ENCODE results near the gene PRLH. TPM values are rescaled to one million over a fixed set of nuclear protein-coding genes. Genes with fewer than 3 reads are reported as not detected.

The PRLH gene
- total RNA-seq, 1 experiment from 2014 or later = not detected

DNA sequence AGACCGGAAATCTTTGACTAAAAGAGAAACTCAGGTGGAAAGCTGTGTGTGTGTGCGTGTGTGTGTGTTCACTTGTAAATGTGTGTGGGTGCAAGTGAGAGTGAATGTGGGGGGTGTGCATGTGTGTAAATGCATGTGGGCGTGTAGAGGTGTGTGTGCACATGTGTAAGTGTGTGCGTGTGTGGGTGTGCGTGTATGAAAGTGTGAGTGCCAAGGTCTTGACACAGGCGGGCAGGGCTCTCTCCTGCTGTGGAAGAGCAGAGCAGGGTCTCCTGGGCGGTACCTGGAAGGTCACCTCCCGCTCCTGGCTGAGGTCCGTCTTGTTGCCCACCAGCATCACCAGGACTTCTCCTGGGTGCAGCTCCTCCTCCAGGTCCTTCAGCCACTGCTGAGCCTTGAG, 10.6 kb downstream of the PRLH start:
- no peak overlapping the region for H3K4me3 ChIP-seq
- H3K9me3 ChIP-seq (replicated peaks) = no peaks in the 10 kb centered on the region
- H3K4me1 ChIP-seq = peaks cover 16% of the 10 kb centered on the region
- no peaks in the 10 kb centered on the region for H3K27me3 ChIP-seq
- DNase-seq = no peak
- H3K36me3 ChIP-seq = no peaks in the 10 kb centered on the region
- H3K27ac ChIP-seq = peak overlapping the region; percentile 20; the same call in 1 of the 2 replicates

DNA sequence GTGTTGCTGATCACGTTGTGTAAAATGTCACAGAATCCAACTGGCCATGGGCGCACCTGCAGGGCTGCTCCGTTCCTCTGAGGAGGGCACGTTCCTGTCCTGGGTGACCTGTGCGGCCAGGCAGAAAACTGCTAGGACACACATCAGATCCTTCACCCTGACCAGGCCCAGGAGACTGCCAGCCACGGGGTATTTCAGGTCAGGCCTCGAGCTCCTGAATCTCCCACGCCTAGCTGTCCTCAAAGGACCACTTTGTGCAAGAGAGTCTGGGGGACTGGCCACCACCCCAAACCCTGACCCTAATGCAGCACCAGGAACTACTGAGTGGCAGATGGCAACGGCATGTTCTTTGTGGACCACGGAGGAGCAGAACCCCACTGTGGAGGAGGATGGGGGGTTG, 11.1 kb downstream of the PRLH start:
- Histone ChIP-seq H3K4me3 (no peak overlapping the region), H3K27ac (no peak overlapping the region), H3K27me3 (no peaks in the 10 kb centered on the region), H3K4me1 (peaks cover 15% of the 10 kb centered on the region), H3K9me3 (replicated peaks) (no peaks in the 10 kb centered on the region), H3K36me3 (no peaks in the 10 kb centered on the region)
- DNase-seq = no peak

DNA sequence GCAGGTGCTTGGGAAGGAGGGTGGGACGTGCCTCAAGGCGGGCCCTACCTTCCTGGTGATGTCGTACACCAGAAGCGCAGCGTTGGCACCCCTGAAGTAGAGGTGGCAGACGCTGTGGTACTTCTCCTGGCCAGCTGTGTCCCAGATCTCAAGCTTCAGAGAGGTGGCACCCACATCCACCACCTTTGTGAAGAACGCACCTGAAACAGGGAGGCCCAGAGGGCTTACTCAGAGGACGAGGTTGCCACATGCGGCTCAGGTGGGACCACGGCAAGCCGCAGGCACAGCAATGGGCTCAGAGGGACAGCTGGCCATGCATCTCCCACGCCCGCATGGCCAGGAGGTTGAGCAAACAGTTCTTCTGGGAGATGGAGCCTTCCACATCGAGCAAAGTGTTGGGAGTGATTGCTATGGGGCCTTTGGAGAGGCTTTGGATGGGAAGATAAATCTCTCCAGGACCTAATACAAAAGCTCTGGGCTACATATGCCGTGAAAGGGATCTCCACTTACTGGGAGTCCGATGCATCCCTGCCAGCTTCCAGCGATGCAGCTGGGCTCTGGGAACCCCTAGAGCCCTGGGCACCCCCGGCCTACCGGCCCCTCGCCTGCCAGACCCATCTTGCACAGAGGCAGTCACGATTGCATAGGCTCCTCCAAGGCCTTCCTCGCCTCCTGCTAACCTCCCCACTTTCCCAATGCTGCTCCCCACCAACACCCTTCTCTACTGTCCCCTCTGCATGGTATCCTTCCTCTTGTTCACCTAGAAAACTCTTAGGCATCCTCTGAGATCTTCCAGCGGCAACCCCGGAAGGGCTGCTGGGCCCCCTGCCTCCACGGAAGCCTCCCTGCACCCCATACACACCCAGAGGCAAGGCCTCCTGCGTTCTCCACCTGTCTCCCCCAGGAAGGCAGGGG, 11.8 kb downstream of the PRLH start:
- no peak overlapping the region for H3K27ac ChIP-seq
- H3K36me3 ChIP-seq = no peaks in the 10 kb centered on the region
- peaks cover 13% of the 10 kb centered on the region; the same call in 1 of the 2 replicates for H3K4me1 ChIP-seq
- DNase-seq = no peak
- H3K9me3 ChIP-seq (replicated peaks) = no peaks in the 10 kb centered on the region
- no peak overlapping the region for H3K4me3 ChIP-seq
- no peaks in the 10 kb centered on the region for H3K27me3 ChIP-seq

DNA sequence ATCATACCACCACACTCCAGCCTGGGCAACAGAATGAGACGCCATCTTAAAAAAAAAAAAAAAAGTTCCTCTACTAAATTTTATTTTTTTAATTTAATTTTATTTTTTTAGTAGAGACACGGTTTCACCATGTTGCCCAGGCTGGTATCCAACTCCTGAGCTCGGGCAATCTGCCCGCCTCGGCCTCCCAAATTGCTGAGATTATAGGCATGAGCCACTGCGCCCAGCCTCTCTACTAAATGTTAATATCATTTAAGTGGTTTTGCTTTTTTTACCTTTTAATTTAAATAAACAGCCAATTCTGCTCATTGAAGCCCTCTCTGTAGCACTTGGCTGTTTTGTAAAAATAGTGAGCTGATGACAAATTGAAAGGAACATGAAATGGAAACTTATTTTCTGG, 15.0 kb downstream of the PRLH start:
- H3K27me3 ChIP-seq = no peaks in the 10 kb centered on the region
- no peak for DNase-seq
- H3K27ac ChIP-seq = no peak overlapping the region
- H3K4me1 ChIP-seq = peaks cover 14% of the 10 kb centered on the region; the same call in 1 of the 2 replicates
- no peak overlapping the region for H3K4me3 ChIP-seq
- no peaks in the 10 kb centered on the region for H3K9me3 ChIP-seq (replicated peaks)
- H3K36me3 ChIP-seq = no peaks in the 10 kb centered on the region

DNA sequence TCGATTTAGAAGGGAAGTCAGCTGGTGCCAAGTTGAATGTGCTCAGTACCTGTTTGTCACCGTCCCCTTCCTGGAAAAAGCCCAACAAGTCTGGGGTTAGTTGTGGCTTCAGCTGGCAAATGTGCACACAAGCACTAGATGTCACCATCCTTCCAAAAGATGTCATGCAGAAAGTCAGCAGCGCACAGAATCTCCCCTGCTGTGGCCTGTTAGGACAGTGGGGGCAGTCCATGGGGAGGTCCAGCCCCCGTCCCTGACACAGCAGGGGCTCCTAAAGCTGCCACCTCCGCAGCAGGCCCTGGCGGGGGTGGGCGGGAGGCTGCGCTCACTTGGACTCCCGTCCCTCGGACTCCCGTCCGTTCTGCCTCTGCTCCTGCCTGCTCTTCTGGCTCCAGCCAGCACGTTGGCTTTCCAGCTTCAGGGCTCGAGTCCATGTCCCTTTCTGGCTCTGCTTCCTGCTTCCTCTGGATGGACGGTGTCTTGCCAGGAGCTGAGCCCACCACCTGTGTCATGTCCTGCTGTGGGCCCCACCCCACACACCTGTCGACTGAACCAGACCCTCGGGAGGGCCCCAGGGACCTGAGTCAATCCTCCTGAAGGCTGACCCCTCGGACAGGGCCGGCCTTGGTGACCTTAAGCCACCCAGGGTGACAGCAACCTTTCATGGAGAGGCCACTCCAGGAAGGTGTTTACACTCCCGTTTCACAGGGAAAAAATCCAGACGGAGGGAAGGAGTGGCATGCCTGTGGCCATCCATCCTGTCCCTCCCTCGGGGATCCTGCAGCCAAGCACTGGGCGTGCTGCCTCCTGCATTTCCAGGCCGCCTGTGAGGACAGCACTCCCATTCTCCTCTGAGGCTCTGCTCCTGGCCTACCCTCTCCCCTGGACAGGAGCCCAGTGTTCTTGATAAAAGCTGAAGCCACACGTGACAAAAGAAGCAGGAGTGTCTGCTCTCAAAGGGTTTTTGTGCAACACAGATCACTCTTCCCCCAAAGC, 15.7 kb downstream of the PRLH start:
- Histone ChIP-seq H3K27ac (peak overlapping the region; percentile 31), H3K27me3 (no peaks in the 10 kb centered on the region), H3K9me3 (replicated peaks) (no peaks in the 10 kb centered on the region), H3K36me3 (no peaks in the 10 kb centered on the region), H3K4me1 (peaks cover 14% of the 10 kb centered on the region; the same call in 1 of the 2 replicates), H3K4me3 (peak overlapping the region; percentile 43)
- peak; percentile 87 to 91 for DNase-seq

DNA sequence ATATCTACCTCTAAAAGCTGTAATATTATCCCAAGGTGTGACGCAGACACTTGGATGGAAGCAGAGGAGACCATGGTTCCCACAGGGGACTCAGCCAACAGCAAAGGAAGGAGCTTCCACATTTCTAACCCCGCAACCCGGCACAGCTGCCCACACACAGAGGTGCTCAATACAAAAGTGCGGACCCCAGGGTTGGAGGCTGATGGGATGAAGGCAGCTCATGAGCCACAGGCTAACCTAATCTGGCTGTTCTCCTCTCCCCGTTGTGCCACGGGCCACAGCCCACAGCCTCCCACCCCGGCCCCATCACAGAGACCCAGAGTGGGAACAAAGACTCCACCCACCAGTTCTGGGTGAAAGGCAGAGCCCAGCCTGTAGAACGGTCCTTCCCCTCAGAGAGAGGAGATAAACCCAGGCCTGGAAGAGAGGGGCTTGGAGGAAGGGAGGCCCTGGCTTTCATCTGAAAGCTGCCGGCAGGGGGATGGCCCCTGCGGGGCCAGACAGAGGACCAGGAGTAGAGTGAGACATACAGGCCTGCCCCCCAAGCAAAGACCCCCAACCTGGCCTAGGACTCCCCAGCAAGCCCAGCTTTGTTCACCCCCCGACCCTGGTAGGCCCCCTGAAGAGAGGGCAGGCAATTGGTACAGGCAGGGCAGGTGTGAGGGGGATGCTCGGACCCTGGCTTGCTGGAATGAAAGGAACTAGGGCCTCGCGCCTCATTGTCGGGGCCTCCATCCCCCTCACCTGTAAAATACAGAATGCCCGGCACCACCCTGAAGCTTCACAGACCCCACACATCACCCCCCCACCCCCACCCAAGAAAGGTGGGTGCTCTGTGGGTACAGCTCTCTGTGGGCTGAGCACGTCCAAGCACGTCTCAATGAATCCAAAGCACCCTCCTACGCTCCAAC, 17.3 kb downstream of the PRLH start:
- DNase-seq = no peak
- H3K27me3 ChIP-seq = no peaks in the 10 kb centered on the region
- H3K9me3 ChIP-seq (replicated peaks) = no peaks in the 10 kb centered on the region

DNA sequence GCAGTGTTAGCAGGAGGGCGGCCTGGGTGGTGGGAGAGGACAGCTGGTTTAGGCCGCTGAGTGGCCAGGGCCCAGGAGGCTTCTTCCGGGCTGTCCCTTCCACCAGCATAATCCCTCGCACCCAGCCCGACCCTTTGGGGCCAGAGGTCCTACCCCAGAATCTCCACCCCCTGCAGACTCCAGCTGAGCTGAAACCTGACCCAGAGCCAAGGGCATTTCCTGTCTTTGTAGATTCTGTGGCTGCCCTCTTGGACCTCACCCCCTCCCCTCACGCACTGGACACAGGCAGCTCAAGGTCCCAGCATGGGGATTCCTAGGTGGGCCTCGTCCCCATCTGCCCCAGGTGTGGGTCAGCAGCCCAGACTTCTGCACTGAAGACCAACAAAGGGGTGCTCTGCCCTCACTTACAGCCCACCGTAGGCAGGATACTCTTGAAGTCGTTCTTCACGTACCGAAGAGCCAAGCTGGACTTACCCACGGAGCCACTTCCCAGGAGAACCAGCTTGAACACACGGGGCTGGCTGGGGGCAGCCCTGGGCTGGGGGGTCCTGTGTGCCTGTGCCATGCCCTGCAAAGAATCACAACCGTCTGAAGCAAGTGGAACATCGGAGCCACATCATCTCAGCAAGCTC, 19.3 kb downstream of the PRLH start:
- no peaks in the 10 kb centered on the region for H3K9me3 ChIP-seq (replicated peaks)
- peaks cover 37% of the 10 kb centered on the region for H3K4me1 ChIP-seq
- H3K36me3 ChIP-seq = no peaks in the 10 kb centered on the region
- no peak overlapping the region for H3K27ac ChIP-seq
- peak in 1 of 2 experiments; percentile 46 for DNase-seq
- no peak overlapping the region for H3K4me3 ChIP-seq
- no peaks in the 10 kb centered on the region for H3K27me3 ChIP-seq

More for the DNA sequence above, 17.3 kb downstream of the PRLH start:
- no peak overlapping the region for H3K4me3 ChIP-seq
- H3K4me1 ChIP-seq = peaks cover 22% of the 10 kb centered on the region
- H3K27ac ChIP-seq = no peak overlapping the region
- no peaks in the 10 kb centered on the region for H3K36me3 ChIP-seq

DNA sequence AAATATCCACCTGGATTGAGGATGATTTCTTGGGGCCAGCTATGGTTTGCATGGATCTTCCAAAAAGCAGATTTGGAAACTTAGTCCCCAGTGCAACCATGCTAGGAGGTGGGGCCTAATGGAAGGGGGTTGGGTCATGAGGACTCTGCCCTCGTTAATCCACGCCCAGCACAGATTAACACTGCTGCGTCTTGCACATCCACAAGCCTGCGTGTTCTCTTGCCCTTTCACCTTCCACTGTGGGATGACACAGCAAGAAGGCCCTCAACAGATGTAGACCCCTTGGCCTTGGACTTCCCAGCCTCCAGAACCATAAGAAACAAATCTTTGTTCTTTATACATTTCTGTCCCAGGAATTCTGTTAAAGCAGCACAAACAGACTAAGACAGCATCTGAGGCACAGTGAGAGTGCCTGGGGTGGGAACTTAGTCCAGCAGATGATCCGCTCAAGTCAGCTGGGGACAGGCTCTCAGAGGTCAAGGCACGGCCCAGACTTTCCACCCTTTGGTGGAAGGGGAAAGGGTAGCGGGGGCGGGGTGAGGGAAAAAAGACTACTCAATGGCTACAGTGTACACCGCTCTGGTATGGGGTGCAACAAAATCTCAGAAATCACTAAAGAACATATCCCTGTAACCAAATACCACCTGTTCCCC, 21.8 kb downstream of the PRLH start:
- no peak overlapping the region for H3K4me3 ChIP-seq
- H3K9me3 ChIP-seq (replicated peaks) = no peaks in the 10 kb centered on the region
- no peaks in the 10 kb centered on the region for H3K27me3 ChIP-seq
- peaks cover 34% of the 10 kb centered on the region for H3K4me1 ChIP-seq
- H3K27ac ChIP-seq = peak overlapping the region; percentile 68
- H3K36me3 ChIP-seq = no peaks in the 10 kb centered on the region
- peak; percentile 73 to 74 for DNase-seq

DNA sequence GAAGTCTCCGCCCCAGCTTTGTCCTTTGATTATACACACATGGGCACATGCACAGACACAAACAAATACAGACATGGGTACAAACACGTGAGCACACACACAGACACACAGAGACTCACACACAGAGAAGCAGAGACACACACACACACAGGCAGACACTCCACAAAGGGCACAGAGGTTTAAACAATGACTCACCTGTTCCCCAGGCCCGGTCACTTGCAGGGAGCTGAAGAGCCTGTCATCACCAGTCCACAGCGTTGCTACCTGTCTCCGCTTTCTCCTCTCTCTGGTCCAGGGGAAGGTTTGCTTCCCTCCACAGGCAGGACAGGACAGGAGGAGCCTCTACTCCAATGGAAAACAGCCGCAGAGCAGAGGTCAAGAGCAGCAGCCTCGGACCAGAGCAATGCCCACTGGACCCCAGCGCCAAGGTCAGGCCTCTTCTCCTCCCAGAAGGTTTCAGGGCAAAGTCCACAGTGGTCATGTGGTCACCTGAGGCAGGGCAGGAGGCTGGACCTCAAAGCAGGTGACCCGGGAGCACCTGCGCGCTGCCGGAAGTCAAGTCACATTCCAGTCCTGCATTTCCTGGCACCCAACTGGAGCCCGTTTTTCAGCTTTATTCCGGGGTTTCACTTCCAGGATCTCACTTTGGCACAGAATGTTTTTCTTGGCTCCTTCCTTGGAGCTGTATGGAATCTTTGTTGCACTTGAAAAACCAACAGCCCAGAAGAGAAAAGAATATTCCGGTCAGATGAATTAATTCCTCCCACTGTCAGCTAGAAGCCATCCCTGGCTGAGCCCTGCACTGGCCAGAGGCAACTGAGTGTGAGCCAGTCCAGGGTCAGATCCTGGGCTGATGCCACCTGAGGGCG, 24.1 kb downstream of the PRLH start, which contains the start of gene RAB17:
Gene RAB17 (minus strand): TSS at position 463 of the 869 bp plus-strand sequence. CDS start 4,580 bp downstream, outside the sequence.
- Histone ChIP-seq H3K27me3 (no peaks in the 10 kb centered on the region), H3K4me3 (no peak within 1 kb of the TSS), H3K27ac (no peak within 1 kb of the TSS), H3K9me3 (replicated peaks) (no peaks in the 10 kb centered on the region), H3K4me1 (peaks cover 49% of the 10 kb centered on the region), H3K36me3 (no peaks in the 10 kb centered on the region)
- no peak for DNase-seq

DNA sequence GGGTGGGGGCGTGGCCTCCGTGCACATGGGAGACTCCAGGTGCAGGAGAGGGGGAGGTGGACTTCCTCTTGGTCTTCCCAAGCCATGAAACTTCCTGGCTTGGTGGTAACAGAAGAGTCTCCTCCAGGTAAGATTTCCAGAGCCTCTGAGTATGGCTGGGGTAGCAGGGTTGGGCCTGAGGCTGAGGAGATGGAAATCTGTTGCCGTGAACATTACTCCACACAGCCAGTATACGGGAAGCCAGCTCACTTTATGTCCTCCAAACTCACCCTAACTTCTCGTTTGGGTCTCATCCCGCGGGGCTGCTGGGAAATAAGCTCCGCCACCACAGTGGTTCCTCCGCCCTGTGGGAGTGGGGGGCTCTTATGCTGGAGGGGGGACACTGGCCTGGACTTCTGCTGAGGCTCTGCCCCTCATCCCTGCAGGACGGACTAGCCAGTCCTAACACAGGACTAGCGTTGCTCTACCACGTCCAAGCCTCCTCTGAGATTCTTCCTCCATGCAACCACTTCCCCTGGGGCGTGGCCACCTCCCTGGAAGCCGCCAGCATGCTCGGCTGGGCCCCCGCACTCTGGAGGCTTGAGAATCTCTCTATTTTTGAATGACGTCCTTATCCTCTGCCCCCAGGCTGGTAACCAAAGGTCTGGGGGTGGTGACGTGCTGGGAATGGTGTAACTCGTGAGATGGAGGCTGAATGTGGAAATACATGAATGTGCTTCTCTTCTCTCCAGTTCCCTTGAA, 24.9 kb downstream of the PRLH start:
- Histone ChIP-seq H3K27me3 (no peaks in the 10 kb centered on the region), H3K4me1 (peaks cover 47% of the 10 kb centered on the region), H3K4me3 (no peak overlapping the region), H3K36me3 (no peaks in the 10 kb centered on the region), H3K9me3 (replicated peaks) (no peaks in the 10 kb centered on the region), H3K27ac (no peak overlapping the region)
- no peak for DNase-seq

DNA sequence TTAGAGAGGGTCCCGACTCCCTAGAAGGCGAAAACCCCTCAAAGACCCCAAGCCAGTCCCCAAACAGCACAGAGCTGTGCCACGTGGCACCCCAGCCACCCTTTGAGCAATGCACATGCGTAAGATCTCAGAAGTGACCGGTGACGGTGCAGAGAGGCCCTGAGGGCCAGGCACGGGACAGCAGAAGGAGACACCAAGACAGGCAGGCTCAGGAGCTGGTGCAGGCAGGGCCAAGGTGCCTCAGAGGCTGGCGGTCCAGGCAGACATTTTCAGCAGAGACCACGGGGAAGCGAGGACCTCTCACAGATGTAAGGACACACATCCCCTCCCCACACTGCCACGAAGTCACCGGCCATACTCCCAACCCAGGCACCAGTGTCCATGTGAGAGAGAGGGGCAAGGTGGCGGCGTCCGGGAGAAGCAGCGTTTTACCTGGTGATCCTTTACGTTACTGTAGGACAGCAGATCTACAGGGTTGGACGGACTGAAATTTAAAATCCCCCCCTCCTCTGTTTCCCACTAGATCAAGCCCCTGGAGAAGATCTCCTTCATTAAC, 26.1 kb downstream of the PRLH start:
- no peak overlapping the region for H3K27ac ChIP-seq
- H3K27me3 ChIP-seq = no peaks in the 10 kb centered on the region
- H3K9me3 ChIP-seq (replicated peaks) = no peaks in the 10 kb centered on the region
- H3K36me3 ChIP-seq = no peaks in the 10 kb centered on the region
- H3K4me1 ChIP-seq = peaks cover 52% of the 10 kb centered on the region
- DNase-seq = no peak
- H3K4me3 ChIP-seq = no peak overlapping the region

DNA sequence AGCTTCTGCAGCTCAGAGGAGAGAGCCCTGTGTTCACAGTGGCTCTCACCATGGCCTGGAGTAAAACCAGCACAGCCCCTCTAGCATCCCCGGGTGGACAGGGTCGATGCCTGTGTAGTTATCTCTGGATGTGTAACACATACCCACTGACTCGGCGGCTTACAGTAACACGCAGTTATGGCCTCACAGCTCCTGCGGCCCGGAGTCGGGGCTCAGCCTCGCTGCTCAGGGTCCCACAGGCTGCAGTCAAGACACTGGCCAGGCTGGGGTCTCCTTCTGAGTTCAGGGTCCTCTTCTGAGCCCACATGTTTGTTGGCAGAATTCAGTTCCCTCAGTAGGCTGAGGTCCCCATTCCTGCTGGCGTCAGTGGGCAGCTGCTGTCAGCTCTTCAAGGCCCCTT, 26.7 kb downstream of the PRLH start:
- H3K4me1 ChIP-seq = peaks cover 49% of the 10 kb centered on the region
- no peak overlapping the region for H3K27ac ChIP-seq
- no peaks in the 10 kb centered on the region for H3K27me3 ChIP-seq
- no peaks in the 10 kb centered on the region for H3K9me3 ChIP-seq (replicated peaks)
- no peaks in the 10 kb centered on the region for H3K36me3 ChIP-seq
- DNase-seq = no peak
- no peak overlapping the region for H3K4me3 ChIP-seq

Data from SJCRH30 (cell line).